HG03066 (cell line): ENCODE measurements around the gene TSPAN32.
"Not testable (repeated sequence)": the region's sequence is repeated elsewhere in the genome, so short reads cannot be mapped to it uniquely, and the experiment has no call there.

Source experiments
- ATAC-seq: cut with Tn5 transposase; IDR thresholded peaks from one replicate; pipeline ENCODE4 v1.9.1; 2021; ENCODE audit warnings: low read depth; ENCODE audit not compliant: unreplicated experiment

Gene TSPAN32

DNA sequence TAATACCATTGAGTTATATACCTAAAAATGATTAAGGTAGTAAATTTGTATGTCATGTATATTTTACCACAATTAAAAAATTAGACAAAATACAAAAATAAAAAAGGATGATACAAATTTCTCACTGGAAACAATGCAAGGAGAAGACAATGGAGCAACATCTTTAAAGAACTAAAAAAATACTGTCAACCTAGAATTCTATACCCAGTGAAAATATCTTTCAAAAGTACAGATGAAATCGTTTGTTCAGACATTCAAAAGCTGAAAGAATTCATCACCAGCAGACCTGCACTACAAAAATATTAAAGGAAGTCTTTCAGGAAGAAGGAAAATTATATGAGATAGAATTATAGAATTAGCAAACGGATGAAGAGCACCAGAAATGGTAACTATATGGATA, 21.6 kb upstream of the TSPAN32 start:
- no peak for ATAC-seq

DNA sequence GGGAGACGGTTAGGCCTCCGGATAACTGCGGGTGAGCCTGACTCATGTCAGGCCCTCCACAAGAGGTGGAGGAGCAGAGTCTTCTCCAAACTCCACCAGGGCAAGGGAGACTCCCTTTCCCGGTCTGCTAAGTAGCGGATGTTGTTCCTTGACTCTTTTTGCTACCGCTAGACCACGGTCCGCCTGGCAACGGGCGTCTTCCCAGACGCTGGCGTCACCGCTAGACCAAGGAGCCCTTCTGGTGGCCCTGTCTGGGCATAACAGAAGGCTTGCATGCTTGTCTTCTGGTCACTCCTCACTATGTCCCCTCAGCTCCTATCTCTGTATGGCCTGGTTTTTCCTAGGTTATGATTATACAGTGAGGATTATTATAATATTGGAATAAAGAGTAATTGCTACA, 15.5 kb upstream of the TSPAN32 start:
- ATAC-seq, result not testable (repeated sequence)

DNA sequence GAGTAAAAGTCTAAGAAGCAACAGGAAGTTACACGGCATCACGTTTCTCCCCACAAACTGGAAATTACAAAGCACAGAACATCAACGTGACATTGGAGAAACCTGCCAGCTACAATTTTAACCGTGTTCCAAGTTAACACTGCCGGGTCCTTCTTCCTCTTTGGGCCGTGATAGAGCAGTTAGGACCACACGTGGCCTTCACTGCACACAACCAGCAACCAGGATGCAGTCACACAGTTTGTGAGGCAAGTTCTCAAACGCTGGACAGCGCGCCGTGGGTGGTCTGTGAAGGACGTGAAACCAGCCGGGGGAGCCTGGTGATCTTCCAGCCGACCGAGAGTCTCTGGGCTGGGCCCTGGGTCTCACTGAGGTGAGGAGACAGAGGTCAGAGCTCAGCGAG, 14.7 kb upstream of the TSPAN32 start:
- ATAC-seq, result no peak

GRCh38 chr11:2289350-2289749, 12.5 kb upstream of the TSPAN32 start:
- ATAC-seq, result no peak

DNA sequence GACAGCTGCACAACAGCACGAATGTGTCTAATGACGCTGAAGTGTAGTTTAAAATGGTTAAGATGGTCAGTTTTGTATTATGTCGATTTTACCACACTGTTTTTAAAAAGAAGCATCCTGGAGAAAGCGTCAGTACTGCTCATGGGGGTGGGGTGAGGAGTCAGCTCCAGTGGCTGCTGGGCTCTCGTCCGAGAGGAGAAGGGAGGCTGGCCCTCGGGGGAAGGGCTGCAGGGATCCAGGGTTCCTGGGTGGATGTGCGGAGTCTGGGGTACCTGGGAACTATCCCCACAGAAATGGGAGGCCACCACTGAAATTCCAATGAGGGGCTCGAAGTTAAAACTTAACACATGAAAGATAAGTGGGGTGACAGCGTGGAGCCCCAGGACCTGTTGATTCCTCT, 12.0 kb upstream of the TSPAN32 start:
- no peak for ATAC-seq

GRCh38 chr11:2290351-2290841, 11.4 kb upstream of the TSPAN32 start:
- no peak for ATAC-seq

- no peak for ATAC-seq
These were observed 8.3 kb upstream of the TSPAN32 start for GRCh38 chr11:2293531-2293971.

DNA sequence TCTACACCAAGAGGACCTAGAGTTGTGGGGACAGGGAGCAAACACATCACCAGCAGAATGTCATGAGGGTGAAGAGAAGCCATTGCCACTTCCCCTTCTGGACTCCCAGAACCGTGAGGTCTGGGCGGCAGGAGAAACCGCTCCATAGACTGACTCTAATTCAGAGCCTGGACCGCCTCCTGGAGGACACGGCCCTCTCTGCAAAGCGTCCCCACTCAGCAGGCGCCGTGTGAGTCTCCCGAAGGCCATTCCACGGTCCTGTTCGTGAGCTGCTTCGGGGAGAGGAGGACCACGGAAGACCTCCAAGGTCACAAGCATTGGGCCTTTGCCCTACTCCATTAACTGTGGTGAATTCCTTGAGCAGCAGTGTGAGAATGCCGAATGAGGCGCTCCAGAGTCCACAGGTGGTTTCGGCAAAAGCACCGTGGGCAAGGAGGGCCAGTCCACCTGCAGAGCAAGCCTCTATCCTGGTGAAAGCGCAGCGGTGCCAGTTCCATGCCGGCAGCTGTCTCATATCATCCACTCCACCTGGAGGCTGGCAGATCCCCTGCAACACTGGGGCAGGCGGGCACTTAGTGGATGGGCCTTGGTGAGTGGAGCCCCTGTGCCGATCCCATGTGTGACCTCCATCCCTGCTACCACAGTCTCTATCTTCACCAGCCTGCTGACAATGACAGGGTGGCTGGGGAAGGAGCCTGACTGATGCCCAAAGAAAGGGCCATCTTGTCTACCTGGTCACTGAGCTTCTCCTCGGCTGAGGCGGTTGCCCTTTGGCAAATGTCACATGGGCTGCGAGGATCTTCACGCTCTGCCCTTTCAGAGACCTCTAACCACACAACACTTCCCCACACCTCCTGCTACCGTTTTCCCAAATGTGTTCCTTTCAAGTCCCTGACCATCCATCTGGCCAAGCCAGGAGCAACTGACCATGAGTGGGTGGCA, 7.6 kb upstream of the TSPAN32 start:
- ATAC-seq, result no peak

DNA sequence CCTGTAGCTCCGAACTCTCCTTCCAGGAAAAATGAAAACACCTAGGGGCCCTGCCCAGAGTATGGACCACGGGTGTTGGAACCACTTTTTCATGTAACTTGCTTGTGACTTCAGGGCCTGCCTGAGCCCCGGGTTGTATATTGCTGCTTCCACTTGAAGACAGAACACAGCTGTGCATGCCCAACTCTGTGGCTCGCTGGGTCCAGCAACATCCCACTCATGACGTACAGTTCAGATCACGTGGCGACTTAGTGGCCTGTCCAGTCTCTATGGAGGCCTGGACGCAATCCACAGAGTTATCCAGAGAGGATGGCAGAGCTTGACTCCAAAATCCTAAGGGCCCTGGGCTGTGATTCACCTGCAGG, 6.9 kb upstream of the TSPAN32 start:
- no peak for ATAC-seq

- no peak for ATAC-seq
These were observed 5.6 kb upstream of the TSPAN32 start for GRCh38 chr11:2295971-2296912.

DNA sequence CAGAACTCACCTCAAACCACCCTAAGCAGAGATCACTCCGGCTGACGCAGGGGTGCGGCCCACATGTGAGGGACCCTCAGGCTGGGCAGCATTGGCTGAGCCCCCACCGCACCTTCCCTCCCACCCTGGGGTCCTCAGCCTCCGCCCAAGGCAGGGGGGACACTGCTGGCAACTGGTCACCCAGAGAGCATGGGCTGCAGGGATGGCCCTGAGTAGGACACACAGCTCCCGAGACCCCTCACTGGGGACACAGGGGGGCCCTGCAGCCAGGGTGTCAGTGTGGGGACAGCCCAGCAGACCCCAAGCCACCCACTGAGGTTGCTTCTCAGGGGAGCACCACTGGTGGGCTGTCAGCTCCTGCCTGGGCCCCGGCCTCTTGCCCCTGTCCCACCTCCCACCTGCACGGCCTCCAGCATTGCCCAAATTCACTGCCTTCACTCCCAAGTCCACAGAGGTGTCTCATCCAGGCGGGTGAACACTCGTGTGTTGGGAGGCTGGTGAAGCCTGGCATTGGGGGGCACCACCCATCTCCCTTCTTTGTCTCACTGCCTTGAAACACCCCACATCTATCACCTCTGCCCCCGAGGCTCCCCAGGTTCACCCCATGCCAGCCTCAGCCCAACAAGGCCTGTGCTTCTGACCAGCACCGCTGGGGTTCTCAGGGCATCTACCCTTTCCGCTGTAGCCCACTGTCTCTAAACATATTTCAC, 4.7 kb upstream of the TSPAN32 start:
- ATAC-seq, result no peak

DNA sequence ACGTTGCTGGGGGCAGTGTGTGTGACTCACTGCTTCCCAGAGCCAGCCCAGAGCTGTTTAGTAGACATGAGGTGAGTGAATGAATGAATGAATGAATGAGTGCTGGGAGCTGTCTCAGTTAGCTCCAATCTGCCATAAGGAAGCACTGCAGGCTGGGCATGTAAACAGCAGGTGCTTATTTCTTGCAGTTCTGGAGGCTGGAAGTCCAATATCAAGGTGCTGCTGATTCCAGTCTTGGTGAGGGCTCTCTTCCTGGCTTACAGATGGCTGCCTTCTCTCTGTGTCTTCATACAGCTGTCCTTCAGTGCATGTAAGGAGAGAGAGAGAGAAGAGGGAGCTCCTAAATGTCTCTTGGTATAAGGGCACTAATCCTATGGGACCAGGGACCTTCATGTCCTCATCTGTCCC, 4.2 kb upstream of the TSPAN32 start:
- no peak for ATAC-seq

DNA sequence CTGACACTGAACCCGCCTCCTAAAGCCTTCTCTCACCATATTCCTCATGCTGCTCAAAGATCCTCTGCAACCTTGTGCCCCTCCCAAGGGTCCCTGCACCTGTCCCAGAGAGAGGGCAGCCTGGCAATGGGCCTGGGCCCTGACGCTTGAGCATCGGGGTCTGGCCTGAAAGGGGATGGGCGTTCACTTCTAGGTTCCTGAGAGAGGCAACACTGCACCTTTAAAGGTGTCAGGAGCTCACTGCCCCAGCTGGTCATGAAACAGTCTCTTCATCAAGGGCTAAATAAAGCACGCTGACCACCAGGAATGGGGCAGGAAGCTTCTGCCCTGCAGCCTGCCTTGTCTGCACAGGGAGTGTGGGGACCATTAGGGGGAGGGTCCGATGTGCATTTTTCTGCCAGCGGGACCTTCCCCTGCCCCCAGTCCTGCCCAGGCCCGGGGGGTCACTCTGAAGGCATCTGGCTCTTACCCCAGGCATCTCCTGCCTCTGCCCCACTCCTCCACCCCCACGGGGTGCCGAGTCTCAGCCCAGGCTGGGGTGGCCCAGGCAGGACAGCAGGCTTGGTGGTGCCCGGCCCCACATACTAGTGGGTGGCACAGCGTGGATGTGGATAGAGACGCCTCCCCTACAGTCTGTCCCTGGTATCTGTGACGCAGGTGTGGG, 3.5 kb upstream of the TSPAN32 start:
- ATAC-seq, result no peak

DNA sequence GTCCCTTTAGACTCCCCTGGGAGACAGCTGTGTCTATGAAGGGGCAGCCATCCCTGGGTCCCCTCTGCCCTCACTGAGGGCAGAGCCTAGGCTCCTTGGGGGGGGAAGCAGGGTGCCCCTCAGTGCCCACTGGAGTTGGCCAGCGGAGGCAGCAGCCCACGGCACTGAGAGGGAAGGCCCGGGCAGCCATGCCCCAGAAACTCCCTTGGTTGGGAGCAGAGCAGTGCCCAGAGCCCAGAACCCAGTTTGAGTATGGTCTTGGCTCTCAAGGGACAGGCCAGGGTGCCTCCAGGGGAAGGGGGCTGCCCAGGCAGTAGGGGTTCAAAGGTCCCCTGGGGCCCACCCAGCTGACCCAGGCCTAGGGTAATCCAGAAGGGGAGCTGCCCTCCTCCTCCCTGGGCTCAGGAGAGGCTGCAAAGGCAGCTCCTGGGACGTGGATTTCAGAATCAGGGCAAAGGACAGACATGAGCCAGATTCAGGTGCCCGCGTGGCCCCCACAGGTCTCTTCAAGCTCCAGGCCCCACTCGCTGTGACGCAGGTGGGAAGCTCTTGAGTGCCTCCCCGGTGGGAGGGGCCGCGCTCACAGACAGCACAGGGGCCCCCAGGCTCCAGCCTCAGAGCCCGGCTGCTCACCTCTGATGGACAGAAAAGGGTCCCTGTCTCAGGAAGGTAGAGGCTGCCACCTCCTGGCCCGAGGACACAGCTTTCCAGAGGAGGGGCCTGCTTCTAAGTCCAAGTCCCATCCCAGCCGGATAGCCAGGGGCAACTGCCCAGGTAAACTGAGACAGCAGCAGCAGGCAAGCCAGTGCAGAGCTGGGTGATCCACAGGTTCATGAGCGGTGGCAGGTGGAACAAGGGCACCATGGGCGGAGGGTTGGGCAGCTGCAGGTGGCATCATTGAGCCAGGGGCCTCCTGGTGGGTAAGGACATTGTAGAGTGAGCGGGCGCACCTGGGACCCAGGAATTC, 2.7 kb upstream of the TSPAN32 start:
- no peak for ATAC-seq

GRCh38 chr11:2299773-2300172, 2.0 kb upstream of the TSPAN32 start:
- ATAC-seq, result no peak

DNA sequence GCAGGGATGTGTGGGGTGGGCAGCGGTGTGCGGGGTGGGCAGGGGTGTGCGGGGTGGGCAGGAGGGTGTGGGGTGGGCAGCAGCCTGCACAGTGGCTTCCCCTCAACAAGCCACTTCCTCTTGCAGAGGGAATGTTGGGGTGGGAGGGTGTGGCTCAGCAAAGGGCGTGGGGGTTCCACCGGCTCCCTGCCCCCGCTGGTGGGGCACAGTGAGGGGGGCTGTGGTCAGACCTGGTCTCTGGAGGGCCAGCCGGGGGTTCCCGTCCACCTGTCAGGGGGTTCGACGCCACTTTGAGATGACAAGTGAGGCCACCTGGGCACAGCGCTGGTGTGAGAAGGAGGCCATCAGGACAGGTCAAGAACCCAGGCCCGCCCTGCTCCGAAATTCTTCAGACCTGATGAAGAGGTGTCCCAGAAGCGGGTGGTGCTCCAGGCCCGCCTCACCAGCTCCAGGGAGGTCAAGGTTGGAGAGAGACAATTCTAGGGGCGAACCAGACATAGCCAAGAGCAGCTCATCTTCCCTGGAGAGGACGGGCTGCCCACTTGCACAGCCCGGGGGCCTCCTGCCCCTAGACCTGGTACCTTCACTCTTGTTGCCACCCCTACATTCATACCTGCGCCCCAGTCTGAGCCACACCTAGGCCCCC, 1.4 kb upstream of the TSPAN32 start:
- ATAC-seq, result no peak

DNA sequence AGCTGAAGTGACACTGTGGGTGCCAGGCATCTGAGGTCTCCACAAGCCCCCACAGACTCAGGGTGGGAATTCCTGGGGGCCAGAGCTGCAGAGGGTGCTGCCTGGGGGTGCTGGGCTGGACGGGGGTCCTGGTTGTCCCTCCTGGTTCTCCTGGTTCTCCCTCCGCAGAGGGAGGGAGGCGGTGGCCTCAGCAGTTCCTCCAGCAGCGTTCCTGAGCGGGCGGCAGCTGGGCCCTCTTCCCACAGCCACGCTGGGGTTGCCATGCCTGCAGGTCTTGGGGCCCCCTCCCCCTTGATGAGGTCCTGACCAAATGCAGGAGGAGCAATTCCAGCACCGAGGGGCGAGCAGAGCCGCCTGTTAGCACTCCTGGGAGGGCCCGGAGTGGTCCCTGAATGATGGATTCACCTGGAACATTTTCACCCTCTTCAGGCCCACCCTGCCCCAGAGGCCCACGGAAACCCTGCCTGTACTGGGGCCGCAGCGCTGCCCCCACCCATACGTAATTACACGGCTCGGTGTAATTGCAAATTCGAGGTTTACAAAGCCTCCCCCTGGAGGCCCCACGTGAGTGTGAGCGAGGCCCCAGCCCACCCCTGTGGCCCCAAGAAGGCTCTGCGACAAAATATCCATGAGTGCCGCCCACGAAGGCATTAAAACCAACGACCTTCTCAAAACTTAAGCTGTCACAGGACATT, 730 bp upstream of the TSPAN32 start:
- no peak for ATAC-seq
